ENCODE results near the gene PLXDC2. TPM values are rescaled to one million over a fixed set of nuclear protein-coding genes. Genes with fewer than 3 reads are reported as not detected.

Gene PLXDC2
- polyA plus RNA-seq, 10 donors: 33.0 to 46.3 (median 38.7) TPM

DNA sequence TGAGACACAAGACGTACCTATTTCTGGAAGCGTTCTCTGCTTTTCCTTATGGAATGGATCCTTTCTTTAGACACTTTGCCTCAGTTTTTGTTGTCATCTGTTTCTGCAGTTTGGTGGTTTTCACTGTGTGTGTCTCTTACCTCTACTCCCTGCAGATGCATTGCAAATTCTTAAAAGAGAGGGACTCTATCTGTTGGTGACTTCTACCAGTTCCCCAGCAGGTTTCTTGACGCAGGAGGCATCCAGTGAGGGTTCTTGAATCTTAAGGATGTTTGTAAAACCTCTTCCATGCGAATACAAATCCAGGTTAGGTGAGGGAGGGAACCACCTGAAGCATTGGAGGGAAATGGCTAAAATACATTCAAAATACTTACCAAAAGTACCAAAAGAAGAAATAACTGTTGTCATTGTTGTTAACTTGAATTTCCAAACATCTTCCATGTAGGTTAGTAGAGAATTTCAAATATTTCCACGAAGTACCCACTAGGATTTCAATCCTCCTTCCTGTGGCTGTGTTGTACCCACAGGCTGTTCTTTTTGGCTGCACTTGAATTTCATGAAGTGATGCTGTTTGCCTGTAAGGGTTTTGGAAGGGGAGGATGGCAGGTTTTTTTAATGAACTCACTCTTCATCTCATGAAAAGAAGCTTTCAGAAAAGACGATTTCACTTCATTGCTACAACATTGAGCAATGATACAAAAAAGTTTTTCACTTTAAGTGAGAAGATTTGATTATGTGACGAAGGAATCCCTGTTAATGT lies 32.2 kb downstream of the PLXDC2 start:
- no peak for DNase-seq

DNA sequence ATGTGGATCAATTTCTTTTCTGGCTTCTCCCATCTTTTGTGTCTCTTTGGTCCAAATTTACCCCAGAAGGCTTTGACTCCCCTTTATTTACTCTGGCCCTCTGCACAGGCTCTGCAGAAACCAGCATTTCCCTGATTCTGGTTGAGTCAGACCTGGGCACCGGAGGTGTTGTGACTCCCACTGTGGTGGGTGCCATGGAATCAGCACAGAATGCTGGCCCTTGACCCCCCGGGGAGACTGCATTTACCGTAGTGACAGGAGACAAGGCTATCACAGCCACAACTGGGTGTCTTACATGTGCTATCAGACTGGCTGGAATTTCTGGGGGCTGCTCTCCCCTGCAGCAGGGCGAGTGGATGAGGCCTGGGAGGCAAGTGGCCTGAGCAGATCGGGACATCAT lies 37.6 kb downstream of the PLXDC2 start:
- no peak for DNase-seq

DNA sequence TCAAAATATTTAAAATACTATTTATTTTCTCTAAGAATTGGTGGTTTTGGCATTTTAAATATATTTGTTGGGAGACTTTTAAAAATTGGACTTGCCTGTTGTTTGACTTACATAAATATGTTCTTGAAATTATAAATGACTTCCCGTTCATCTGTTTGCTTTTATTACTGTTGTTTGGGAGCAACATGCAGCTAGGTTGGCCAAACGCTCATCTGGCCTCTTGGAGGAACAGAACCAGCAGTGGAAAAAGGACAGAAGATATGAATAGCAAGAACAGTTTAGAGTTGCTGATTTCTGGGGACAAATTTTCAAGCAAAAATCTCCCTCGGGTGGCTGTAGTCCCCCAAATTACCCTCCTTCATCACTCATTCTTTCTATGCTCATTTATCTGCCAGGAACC lies 41.6 kb downstream of the PLXDC2 start:
- peak in 2 of 3 donors; percentile 32 to 70 for DNase-seq

DNA sequence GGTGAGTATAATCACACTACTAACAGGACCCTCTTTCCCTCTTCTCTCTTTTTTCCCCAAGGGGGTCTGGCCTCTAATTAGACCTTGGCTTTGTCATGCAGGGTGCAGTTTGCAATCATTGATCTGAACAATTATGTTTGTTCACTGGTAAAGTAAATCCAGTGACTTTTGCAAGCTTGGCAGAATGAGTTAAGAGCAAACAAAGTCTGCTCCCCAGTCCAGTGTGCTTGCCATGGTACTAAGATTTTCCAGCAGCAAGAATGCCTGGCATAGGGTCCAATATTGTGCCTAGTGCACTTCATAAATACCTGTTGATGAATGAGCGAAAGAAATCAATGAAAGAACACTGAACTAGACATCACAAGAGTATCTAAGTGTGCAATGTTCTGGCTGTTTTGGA lies 43.9 kb downstream of the PLXDC2 start:
- no peak for DNase-seq

DNA sequence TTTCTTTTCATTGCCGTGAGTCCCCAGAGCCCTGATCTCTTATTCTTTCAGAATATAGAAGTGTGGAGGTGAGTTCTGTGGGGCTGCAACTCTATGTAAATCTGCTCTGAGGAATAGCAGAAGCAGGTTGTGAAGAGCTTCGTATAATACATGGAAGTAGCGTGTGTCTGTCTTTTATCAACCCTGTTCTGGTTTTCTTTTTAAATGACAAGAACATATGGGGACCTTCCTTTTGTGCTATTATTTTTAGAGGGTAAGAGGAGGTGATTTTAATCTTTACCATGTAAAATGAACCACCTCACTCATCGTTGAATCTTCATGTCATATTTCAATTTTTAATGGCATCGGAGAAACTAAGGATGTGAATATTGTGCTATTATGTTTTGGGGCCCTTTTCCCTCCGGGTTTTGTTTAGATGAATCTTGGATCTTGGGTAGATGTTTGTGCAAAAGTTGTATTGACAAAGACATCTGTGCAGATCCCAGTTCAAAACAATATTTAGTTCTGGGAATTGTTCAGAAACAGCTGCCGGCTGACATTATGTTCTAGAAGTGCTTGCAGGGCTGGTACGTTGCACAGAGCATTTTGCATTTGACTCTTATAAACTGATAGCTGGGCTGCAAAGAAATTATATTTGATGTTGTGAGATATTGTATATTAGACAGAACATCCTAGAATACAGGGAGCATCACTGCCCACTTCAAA lies 46.7 kb downstream of the PLXDC2 start:
- peak; percentile 35 to 75 (median 41) for DNase-seq

DNA sequence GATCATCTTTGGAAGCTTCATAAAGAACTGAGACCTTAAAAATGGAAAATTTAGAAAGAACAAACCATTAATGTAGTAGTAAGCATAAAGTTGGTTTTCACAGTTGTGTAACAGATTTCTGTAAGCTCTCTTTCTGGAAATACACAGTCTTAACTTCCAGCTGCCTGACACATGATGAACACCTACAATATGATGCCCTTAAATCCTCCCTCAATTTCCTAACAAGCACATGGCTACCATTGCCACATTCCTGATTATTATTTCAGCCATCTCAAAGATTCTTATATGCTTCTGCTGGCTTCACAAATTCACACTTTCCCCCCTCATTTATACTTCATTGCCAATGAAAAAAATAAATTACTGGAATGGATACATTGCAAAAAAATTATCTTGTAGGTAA lies 49.4 kb downstream of the PLXDC2 start:
- DNase-seq: no peak

DNA sequence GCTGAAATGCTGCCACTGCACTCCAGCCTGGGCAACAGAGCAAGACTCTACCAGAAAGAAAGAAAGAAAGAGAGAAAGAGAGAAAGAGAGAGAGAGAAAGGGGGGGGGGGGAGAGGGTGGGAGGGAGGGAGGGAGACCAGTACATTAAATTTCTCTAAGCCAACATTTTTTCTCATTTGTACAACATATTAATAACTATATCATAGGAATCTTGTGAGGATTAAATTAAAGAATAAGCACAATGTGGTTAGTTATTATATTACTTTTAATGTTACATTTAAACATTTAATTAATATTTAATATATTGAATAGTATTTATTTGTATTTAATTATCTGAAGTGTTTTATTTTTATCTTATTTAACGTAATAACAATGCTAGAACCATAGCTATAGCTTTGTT lies 53.1 kb downstream of the PLXDC2 start:
- no peak for DNase-seq

DNA sequence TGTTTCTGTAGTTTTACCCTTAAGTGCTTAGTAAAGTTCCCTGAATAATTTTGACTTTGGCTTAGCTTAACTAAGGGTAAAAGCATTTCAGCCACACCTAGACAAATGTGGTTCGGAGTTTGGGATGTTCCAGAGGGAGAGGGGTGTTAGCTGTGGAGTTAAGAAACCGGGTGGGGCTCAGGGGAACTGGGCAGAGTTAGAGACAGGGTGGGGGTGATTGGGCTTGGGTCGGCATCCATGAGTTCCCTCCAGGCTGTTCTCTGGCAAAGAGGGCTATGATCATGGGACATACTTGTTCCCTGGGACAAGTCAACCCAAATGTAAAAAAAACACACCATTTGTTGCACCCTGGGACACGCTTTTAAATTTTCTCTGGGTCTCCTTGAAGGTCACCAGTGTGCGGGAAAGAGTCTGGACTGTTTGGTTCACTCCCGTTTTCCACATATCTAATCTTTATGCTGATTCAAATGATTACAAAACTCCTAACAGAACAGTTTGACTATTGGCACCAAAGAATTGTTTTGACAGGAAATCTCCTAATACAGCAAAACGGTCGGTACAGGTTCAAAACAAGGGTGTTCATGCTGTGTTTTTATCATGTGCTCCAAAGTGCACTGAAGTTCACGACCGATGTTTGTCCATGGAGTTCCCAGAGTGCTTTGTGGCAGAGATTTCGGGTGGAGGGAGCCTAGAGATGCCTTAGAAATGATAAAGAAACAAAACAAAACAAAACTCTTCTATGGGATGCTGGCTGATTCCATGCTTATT lies 56.5 kb downstream of the PLXDC2 start:
- DNase-seq: no peak

DNA sequence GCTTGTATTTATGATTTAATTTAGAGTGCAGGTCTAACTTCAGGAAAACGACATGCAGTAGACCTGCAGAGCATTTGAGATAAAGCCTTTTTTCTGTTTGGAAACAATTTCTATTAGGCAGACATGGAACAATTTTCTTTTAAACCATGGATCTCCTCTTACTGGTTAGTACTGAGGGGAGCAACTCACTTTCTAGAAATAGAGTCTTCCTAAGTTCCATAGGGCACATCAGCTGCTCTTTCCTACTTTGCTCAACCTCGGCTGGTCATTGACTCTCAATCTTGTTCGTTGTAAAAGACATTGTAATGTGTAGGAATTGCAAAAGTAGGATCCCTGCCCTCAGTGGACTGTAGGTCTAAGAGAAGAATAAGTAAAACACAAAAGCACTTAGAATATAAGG lies 58.0 kb downstream of the PLXDC2 start:
- DNase-seq: no peak

DNA sequence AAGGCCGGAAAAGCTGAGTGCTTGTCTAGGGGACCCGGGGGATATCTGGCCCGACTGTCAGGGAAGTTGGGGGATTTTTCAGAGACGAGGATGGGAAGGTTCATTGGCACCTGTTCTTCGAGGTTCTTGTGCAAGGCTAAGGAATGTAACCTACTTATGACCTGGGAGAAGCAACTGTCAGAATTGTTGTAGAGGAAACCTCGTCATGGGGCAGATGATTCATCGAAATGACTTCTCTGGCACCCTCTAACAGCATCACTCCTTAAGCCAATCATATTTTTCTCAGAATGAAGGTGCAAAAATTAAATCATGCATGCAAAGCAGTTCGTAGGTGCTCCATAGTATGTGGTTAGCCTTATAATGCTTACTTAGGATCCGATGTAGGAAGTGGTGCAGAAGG lies 58.6 kb downstream of the PLXDC2 start:
- no peak for DNase-seq

DNA sequence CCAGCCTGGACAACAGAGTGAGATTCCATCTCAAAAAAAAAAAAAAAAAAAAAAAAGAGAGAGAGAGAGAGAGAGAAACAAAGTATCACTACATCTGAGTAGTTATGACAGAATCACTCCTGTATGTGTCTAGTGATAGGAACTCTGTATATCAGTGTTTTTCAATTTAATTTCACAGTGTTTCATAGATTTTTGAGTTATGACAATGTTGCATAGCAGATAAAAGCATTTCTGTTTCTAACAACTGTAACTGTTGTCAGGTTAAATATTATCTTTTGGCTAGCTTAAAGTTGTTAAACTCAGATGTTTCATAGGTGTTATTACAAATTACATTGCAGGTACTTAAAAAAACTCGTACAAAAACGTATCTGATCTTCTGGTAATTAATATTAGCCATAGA lies 60.3 kb downstream of the PLXDC2 start:
- no peak for DNase-seq

DNA sequence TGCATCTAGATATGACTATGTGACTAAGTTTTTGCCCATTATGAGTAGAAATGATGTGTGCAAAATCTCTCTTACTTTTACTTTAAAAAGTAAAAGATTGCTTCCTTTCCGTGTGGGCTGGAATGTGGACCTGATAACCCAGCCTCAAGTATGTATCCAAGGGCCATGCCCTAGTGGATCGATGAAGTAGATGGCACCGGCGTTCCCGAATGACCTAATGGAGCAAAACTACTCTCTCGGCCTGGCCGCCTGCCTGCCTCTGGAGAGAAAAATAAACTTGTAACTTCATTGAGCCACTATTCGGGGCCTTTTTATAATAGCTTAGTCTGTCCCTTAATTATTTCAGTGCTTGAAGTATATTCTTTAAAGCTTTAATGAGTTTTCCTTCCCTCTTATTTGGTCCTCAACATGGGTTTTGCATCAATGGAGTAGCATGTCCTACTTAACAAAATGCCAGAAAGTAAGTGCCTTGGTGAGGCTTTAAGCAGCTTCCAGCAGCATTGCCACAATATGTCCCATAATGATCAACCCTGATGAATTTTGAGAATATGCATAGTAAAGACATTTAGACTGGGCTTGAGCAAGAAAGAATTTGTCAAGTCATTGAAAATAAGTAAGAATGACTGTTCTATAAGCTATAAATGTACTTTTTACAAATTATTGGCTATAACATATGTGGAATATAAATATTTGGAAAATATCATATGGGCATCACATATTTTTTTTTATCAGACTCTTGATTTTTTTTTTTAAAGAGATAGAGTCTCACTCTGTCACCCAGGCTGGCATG lies 61.4 kb downstream of the PLXDC2 start:
- no peak for DNase-seq

DNA sequence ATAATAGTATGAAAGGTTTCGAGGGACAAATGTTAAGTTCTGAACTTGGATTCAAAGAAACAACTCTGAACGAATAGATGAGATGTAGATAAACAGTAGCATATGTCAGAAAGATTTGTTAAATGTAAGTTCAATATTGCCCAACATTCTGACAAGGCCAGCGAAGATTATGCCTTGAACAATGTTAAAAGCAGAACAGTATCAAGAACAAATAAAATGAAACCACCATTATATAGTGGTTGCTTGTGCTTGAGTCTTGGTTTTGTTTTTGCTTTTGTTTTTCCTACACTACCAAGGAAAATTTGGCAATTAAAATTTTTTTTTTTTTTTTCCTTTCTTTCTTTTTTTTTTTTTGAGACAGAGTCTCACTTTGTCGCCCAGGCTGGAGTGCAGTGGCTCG lies 66.4 kb downstream of the PLXDC2 start:
- DNase-seq: no peak

DNA sequence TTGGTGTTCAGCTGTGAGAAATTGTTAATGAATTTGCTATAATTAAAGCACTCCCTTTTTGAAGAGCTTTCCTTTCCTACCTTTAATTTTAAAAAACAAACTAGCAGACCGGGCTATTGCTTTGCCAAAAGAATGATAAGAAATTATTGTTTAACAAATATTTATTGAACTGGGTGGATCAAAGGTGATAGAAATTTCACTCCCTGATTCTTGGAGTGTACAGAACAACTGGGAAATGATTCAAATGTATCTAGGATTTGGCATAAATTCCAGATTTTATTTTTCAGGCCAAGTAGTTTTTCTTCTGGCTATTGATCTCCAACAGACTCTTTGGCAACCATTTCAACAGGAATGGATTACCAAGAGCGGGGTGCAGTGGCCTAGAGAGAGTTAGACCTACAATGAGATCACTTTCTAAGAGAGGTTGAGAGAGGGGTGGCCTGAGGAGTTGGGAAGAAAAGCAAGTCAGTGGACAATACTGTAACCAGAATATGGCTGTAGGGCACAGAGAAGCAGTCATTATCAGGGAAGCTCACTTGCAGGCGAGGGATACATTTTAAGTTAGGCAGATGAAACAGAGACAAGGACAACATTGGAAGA lies 71.9 kb downstream of the PLXDC2 start:
- peak in 2 of 3 donors; percentile 16 to 30 for DNase-seq

DNA sequence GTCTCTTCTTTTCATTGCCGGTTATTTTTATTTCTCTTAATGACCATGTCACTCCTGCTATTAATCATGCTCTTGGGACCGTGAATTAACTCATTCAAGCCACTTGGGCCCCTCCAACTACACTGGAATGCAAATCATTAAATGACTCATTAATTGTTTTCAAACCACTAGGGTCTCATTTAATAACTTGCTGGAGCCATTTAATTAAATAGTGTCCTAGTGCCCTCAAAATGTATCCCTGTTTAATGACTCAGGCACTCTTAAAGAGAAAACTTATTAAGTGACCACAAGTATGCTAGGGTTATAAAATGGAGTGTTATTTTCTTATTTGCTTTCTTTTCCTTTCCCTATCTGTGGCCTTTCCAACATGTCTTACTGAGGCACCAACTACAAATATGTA lies 73.0 kb downstream of the PLXDC2 start:
- DNase-seq: peak in 1 of 3 donors; percentile 19

DNA sequence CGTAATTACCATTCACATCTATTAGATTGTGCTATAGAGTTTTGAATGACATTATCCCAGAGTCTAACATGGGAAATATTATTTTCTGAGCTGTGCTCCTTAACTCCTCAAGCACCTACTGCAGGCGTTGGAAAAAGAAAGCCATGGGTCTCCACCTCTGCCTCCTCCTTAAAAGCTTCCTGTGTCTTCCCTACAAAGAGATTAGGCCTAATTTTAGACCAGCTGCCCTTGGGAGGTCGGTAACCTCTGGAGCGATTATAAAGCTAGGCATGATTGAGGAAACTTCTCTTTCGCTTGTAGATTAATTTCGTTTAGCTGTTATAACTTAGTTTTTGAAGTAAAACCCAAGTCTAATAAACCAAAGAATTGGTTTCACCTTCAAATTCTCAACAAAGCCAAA lies 75.2 kb downstream of the PLXDC2 start:
- no peak for DNase-seq

DNA sequence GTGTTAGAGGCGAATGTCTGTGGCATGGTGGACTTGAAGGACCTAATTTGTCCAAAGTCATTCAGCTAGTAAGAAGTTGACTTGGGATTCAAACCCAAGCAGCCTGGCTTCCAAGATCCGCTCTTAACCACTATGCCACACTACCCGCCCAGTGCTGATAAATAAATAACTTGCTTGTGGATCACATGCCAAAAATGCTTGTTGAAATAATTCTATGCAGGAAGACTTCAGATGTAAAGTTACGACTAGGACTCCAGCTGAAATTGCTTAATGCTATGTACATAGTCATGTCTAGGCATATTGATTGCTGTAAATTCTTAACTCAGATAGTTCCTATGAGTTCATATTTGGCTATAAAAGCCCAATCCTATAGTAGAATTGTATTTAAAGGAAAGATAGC lies 76.0 kb downstream of the PLXDC2 start:
- DNase-seq: no peak

DNA sequence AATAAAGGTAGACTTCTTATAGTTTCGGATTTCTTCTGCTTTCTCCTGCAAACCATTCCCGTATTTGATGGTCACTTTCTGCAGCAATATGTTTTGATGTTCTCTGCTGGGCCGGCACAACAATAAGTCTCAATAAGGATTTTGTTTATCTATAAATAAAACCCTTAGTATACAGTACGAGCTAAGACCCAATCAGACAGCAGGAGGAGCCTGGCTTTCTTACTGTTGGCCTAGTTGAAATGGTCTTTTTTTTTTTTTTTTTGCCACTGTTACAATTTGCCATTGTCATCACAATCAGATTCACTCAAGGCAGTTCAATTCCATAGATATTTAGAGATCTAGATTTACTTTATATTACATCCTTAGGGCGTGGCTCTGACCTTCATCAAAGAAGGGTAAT lies 76.4 kb downstream of the PLXDC2 start:
- no peak for DNase-seq

DNA sequence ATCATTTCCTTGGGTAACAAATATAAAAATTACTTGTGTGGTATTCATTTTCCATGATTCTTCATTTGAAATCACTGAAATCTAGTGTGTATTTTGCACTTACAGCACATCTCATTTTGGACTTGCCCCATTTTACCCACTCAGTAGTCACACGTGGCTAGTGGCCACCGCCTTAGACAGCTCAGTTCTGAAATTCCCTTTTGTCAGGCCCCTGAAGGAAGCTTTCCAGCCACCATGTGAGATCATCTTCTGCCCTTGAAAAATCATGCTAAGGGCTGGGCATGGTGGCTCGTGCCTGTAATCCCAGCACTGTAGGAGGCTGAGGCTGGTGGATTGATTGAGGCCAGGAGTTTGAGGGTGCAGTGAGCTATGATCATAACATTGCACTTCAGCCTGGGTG lies 79.3 kb downstream of the PLXDC2 start:
- no peak for DNase-seq

DNA sequence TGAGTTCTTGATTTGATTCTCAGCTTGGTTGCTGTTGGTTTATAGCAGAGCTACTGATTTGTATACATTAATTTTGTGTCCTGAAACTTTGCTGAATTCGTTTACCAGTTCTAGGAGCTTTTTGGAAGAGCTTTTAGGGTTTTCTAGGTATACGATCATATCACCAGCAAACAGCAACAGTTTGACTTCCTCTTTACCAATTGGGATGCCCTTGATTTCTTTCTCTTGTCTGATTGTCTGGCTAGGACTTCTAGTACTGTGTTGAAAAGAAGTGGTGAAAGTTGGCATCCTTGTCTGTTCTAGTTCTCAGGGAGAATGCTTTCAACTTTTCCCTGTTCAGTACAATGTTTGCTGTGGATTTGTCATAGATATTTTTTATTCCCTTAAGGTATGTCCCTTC lies 86.2 kb downstream of the PLXDC2 start:
- DNase-seq: no peak

DNA sequence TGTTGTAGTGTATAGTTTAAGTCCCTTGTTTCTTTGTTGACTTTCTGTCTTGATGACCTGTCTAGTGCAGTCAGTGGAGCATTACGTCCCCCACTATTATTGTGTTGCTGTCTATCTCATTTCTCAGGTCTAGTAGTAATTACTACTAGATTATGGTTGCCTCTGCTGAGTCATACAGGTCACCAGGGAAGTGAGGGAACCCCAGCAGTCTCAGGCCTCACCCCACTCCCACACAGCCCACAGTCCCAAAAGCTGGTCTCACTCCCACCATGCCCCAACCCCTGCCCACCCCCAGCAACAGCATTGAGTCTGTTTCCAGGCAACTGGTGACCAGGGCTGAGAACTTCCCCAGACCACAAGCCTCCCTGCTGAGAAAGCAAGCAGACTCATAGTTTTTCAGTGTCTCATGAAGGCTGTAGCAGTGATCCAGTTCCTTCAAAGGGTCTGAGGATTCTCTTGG lies 88.0 kb downstream of the PLXDC2 start:
- peak in 1 of 3 donors; percentile 52 for DNase-seq
